LNCaP clone FGC (cell line): ENCODE measurements around the gene TFEB.

ENCODE experiments used
- DNase-seq: peaks from one replicate; pipeline ENCODE4 v3.0.0-alpha.2; 2011; ENCODE audit warnings: low read depth
- H3K4me3 ChIP-seq: 2 replicates; pipeline ENCODE4 v1.5.1; 2011; ENCODE audit warnings: mild to moderate bottlenecking, low read depth, low read length, control low read depth
- TF ChIP-seq, protein P1 (sequence below): IDR thresholded peaks from 2 replicates; pipeline ENCODE4 v1.5.1; 2012; ENCODE audit warnings: mild to moderate bottlenecking; ENCODE audit not compliant: control insufficient read depth, insufficient read depth; ENCODE audit errors: extremely low read depth

The TFEB gene

DNA sequence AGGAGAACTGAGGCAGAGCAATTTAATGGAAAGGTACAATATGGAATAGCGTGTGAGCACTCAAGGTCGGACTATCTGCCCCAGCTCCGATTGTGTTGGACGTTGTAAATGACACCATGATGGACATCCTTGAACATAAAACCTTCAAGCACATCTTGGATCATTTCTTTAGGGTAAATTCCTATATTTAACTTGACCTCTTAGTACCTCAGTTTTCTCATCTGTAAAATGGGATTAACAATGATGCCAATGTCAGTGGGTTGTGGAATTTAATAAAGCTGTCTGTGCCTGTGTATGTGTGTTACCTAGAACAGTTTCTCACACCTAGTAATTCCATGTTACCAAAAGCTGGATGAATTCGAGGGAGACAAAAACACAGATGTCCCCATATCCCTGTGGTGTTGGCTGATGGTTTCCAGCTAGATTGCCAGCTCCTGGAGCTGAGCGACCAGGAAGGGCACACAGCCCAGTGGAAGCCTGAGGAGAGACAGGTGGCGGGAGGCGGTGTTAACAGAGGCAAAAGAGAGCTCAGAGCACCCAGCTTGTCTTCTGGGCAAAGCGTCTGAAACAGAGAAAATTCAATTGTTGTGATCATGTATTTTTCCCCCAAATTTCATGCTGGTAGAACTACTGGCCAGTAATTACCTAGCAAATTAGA is 64.6 kb downstream of the TFEB start:
- no peak for DNase-seq
- no peak overlapping the region for H3K4me3 ChIP-seq
- TF ChIP-seq, protein P1, sequence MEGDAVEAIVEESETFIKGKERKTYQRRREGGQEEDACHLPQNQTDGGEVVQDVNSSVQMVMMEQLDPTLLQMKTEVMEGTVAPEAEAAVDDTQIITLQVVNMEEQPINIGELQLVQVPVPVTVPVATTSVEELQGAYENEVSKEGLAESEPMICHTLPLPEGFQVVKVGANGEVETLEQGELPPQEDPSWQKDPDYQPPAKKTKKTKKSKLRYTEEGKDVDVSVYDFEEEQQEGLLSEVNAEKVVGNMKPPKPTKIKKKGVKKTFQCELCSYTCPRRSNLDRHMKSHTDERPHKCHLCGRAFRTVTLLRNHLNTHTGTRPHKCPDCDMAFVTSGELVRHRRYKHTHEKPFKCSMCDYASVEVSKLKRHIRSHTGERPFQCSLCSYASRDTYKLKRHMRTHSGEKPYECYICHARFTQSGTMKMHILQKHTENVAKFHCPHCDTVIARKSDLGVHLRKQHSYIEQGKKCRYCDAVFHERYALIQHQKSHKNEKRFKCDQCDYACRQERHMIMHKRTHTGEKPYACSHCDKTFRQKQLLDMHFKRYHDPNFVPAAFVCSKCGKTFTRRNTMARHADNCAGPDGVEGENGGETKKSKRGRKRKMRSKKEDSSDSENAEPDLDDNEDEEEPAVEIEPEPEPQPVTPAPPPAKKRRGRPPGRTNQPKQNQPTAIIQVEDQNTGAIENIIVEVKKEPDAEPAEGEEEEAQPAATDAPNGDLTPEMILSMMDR: no peak

DNA sequence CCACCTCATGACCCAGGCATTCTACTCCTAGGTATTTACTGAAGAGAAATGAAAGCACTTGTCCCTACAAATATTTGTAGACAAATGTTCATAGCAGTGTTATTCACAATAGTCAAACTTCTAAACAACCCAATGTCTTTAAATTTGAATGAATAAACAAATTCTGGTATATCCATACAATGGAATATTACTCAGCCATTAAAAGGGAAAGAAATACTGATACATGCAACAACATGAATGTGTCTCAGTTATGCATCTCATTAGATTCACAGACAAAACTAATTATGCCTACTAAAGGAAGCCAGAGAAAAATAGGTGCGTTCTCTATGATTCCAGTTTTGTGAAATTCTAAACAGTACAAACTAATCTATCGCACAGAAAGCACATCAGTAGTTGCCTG is 66.4 kb downstream of the TFEB start:
- no peak for DNase-seq
- no peak overlapping the region for H3K4me3 ChIP-seq
- TF ChIP-seq, protein P1: no peak

DNA sequence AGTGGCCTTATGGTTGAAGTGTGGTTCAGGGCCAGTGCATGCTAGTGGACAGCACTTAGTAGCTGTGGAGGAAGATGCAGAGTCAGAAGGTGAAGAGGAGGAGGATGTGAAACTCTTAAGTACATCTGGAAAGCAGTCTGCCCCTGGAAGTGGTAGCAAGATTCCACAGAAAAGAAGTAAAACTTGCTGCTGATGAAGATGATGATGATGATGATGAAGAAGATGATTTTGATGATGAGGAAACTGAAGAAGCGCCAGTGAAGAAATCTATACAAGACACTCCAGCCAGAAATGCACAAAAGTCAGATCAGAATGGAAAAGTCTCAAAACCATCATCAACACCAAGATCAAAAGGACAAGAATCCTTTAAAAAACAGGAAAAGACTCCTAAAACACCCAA is 68.2 kb downstream of the TFEB start:
- TF ChIP-seq, protein P1: no peak
- no peak for DNase-seq
- H3K4me3 ChIP-seq: no peak overlapping the region

DNA sequence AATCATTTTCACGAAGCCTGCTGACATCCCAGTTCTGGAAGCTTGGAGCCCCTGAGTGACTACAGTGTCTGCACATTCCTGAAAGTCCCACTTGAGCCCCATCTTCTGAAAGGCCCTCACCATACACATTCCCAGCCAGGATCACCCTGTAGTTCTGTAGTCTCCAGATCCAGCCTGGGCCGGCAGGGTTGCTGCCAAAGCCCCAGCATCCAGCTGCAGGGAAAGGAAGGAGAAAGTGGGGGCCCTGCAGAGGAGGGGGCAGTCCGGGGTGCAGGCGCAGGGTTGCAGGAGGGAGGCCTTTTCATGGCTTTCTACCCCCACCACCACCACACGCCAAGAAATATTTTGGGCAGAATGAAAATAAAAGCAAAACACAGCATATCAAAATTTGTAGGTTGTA is 71.1 kb downstream of the TFEB start:
- DNase-seq: no peak
- no peak overlapping the region for H3K4me3 ChIP-seq
- TF ChIP-seq, protein P1: no peak

DNA sequence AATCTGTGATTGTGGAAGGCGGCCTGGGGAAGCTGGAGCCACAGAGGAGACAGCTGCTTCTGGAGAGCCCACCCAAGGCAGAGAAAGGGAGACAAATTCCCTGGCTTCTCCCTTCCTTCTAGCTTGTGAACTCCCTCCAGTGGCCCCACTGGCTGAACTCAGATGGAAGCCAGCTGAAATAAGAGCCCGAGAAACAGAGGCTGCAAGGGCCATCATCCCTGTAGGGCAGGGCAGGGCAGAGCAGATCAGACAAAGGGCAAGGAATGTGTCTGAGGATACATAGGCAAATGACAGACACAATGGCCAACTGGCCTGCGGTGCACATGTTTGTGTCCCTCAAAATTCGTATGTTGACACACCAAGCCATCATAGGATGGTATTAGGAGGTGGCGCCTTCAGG is 71.8 kb downstream of the TFEB start:
- TF ChIP-seq, protein P1: no peak
- no peak overlapping the region for H3K4me3 ChIP-seq
- DNase-seq: no peak

DNA sequence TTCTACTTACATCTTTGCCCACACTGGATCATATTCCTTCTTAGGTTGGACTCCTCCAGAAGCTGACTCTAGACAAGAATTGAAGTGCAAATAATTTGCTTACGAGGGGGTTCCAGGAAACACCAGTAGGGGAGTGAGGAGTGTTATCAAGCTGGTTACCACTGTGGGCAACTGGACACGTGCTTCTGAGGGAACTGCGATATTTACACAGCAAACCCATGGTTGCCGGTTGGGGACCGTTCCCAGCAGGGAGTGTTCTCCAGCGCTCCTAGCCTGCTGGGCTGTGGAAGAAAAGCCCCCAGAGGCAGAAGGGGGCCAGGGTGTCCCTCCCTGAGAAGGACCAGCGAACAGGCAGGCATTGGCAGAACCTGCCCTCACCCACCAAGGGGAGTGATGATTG is 75.5 kb downstream of the TFEB start:
- TF ChIP-seq, protein P1: no peak
- no peak overlapping the region for H3K4me3 ChIP-seq
- DNase-seq: no peak

DNA sequence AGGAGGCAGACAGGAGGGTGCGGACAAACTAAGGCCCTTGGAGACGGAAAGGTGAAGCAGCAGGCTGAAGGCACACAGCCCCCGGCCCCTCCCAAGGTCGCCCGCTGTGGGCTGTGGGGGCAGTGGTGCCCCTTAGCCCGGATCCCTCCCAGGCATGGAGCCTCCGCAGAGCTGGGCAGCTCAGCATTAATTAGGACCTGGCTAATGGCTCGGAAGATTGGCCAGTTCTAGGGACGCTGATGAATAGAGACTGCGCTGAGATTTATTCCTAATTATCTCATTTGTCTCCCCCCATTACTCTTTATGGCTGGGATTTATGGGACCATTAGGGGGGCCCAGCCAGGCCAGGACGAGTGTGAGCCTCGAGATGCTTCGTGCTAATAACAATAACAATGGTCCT is 76.8 kb downstream of the TFEB start:
- no peak for DNase-seq
- H3K4me3 ChIP-seq: no peak overlapping the region
- TF ChIP-seq, protein P1: no peak
